ENCODE measurements around the gene TLE1. TPM values are rescaled to one million over a fixed set of nuclear protein-coding genes. Genes with fewer than 3 reads are reported as not detected.

The TLE1 gene
- total and polyA plus RNA-seq, 4 experiments from 2014 or later: 0.49 to 3.8 (median 1.6) TPM

DNA sequence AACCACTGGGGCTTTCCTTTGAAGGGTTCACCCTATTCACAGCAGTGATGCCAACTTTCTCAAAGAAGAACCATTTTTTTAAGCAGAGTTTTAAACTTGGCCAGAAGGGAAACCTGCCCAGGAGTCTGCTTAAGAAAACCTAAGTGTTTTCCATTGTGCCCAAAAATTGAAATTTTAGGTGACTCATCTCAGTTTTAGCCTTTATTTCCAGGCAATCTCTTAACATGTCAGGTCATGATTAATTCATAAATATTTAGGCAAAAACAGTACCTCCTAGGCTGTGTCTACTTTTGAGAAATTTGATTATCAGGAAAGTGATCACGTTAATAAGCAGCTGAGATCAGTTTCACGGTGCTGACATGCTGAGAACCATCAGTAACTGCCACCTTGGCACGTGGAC lies 61.9 kb downstream of the TLE1 start:
- Histone ChIP-seq H3K27me3 (ENCODE audit: insufficient read depth, low read length) (no peaks in the 10 kb centered on the region), H3K4me1 (ENCODE audit: insufficient read depth, low read length) (no peaks in the 10 kb centered on the region), H3K9me3 (ENCODE audit: control insufficient read depth in 1 of 2, low read length in 2 of 2) (no peaks in the 10 kb centered on the region), H3K4me3 (ENCODE audit: low read length in 2 of 2) (no peak overlapping the region), H3K27ac (ENCODE audit: low read depth, low read length) (no peak overlapping the region), H3K36me3 (ENCODE audit: insufficient read depth, low read length) (no peaks in the 10 kb centered on the region)
- ChIA-PET POLR2A (ENCODE audit: partially characterized antibody) (no interaction called here), CTCF (ENCODE audit: partially characterized antibody) (no interaction called here)
- Mint-ChIP-seq H3K4me3 (no peak overlapping the region), H3K9me3 (peaks cover 0 to 7% (median 0%) of the 10 kb centered on the region in 8 donors), H3K4me1 (no peaks in the 10 kb centered on the region), H3K36me3 (no peaks in the 10 kb centered on the region), H3K27ac (no peak overlapping the region), H3K27me3 (peaks cover 0 to 1% of the 10 kb centered on the region in 2 donors)
- no peak for DNase-seq
- intact Hi-C loops (cut with micrococcal nuclease): no loop called here

DNA sequence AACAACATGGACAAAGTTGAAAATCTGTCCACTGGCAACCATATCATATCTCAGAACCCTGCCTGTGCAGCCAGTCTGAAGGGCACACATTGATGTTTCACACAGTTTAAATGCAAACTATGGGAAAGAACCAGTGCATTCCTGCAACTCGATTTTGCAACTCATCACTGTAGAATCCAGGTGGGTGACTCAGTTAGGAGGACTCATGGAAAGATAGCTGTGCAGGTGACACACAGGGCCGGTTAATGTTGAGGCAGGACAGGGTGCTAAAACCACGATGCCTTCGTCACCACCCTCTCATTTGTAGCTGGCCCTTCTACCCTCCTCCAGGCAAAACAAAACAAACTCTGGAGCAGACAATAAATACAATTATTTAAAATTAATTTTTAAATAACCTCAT lies 62.8 kb downstream of the TLE1 start:
- Mint-ChIP-seq H3K27ac (no peak overlapping the region), H3K36me3 (no peaks in the 10 kb centered on the region), H3K4me1 (no peaks in the 10 kb centered on the region), H3K9me3 (peaks cover 0 to 7% (median 0%) of the 10 kb centered on the region in 8 donors), H3K27me3 (peaks cover 0 to 1% of the 10 kb centered on the region in 2 donors), H3K4me3 (no peak overlapping the region)
- CTCF ChIA-PET (ENCODE audit: partially characterized antibody): no interaction called here
- POLR2A ChIA-PET (ENCODE audit: partially characterized antibody): no interaction called here
- no peaks in the 10 kb centered on the region for H3K36me3 ChIP-seq (ENCODE audit: insufficient read depth, low read length)
- H3K4me1 ChIP-seq (ENCODE audit: insufficient read depth, low read length): no peaks in the 10 kb centered on the region
- DNase-seq: no peak
- H3K27me3 ChIP-seq (ENCODE audit: insufficient read depth, low read length): no peaks in the 10 kb centered on the region
- no peaks in the 10 kb centered on the region for H3K9me3 ChIP-seq (ENCODE audit: control insufficient read depth in 1 of 2, low read length in 2 of 2)
- intact Hi-C loops (cut with micrococcal nuclease): no loop called here
- H3K4me3 ChIP-seq (ENCODE audit: low read length in 2 of 2): no peak overlapping the region
- no peak overlapping the region for H3K27ac ChIP-seq (ENCODE audit: low read depth, low read length)

DNA sequence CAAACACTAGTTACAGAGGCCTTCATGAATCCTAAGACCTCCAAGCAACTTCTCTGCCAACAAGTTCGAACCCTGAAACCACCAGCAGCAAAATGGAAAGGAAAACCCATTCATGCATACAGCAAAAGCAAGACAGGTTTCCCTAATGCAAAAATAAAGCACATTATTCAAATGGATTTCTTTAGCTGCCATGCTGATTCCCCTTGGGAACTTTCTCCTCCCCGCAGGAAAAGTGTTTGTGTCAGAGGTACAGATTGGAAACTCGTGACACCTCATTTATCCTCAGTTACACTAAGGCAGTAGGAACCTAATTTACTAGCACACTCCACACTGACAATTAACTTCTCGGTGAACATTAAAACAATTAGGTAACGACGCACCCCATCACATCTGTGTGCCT lies 63.4 kb downstream of the TLE1 start:
- intact Hi-C loops (cut with micrococcal nuclease): no loop called here
- Histone ChIP-seq H3K27ac (ENCODE audit: low read depth, low read length) (no peak overlapping the region), H3K4me1 (ENCODE audit: insufficient read depth, low read length) (no peaks in the 10 kb centered on the region), H3K36me3 (ENCODE audit: insufficient read depth, low read length) (no peaks in the 10 kb centered on the region), H3K27me3 (ENCODE audit: insufficient read depth, low read length) (no peaks in the 10 kb centered on the region), H3K4me3 (ENCODE audit: low read length in 2 of 2) (no peak overlapping the region), H3K9me3 (ENCODE audit: control insufficient read depth in 1 of 2, low read length in 2 of 2) (no peaks in the 10 kb centered on the region)
- Mint-ChIP-seq H3K27me3 (peaks cover 0 to 1% of the 10 kb centered on the region in 2 donors), H3K36me3 (no peaks in the 10 kb centered on the region), H3K4me3 (no peak overlapping the region), H3K9me3 (peaks cover 0 to 7% (median 0%) of the 10 kb centered on the region in 8 donors), H3K4me1 (no peaks in the 10 kb centered on the region), H3K27ac (no peak overlapping the region)
- no peak for DNase-seq
- POLR2A ChIA-PET (ENCODE audit: partially characterized antibody): no interaction called here
- CTCF ChIA-PET (ENCODE audit: partially characterized antibody): no interaction called here

DNA sequence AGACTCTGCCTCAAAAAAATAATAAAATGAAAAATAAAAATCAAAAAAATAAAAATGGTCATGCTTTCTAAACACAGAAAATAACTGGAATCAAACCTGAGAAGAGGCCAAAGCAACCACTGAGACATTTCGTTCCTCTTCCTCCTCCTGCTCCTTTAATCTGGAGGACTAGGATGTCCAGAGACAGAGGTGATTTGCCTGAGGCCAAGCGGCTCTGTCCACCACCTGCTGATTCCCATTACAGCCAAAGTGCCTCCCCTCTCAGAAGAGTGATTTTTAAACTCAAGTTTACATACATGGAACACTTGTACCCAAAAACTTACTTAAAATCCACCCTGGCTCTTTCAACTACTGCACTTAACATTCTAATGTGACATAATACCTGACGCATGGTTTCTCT lies 65.6 kb downstream of the TLE1 start:
- no peak overlapping the region for H3K27ac ChIP-seq (ENCODE audit: low read depth, low read length)

GRCh38 chr9:81622471-81623255 lies 66.7 kb downstream of the TLE1 start:
- no peaks in the 10 kb centered on the region for H3K4me1 ChIP-seq (ENCODE audit: insufficient read depth, low read length)
- H3K27me3 ChIP-seq (ENCODE audit: insufficient read depth, low read length): no peaks in the 10 kb centered on the region
- no peaks in the 10 kb centered on the region for H3K9me3 ChIP-seq (ENCODE audit: control insufficient read depth in 1 of 2, low read length in 2 of 2)
- no peak overlapping the region for H3K4me3 ChIP-seq (ENCODE audit: low read length in 2 of 2)
- Mint-ChIP-seq H3K27ac (no peak overlapping the region), H3K9me3 (peaks cover 0 to 7% (median 0%) of the 10 kb centered on the region in 8 donors), H3K4me3 (no peak overlapping the region), H3K4me1 (no peaks in the 10 kb centered on the region), H3K36me3 (no peaks in the 10 kb centered on the region), H3K27me3 (peaks cover 0 to 1% of the 10 kb centered on the region in 2 donors)
- POLR2A ChIA-PET (ENCODE audit: partially characterized antibody): no interaction called here
- H3K36me3 ChIP-seq (ENCODE audit: insufficient read depth, low read length): no peaks in the 10 kb centered on the region
- H3K27ac ChIP-seq (ENCODE audit: low read depth, low read length): no peak overlapping the region
- CTCF ChIA-PET (ENCODE audit: partially characterized antibody): interaction anchor here (0.7 kb wide), 1 partner anchor 32 kb away, joined by 5 read pairs; no protein-coding TSS in a partner anchor
- DNase-seq: no peak
- intact Hi-C loops (cut with micrococcal nuclease): no loop called here

More for the DNA sequence above, 65.6 kb downstream of the TLE1 start:
- peaks cover 0 to 1% of the 10 kb centered on the region in 2 donors for H3K27me3 Mint-ChIP-seq
- H3K4me1 ChIP-seq (ENCODE audit: insufficient read depth, low read length): no peaks in the 10 kb centered on the region
- intact Hi-C loops (cut with micrococcal nuclease): no loop called here
- no peak overlapping the region for H3K4me3 ChIP-seq (ENCODE audit: low read length in 2 of 2)
- H3K9me3 ChIP-seq (ENCODE audit: control insufficient read depth in 1 of 2, low read length in 2 of 2): no peaks in the 10 kb centered on the region
- H3K4me3 Mint-ChIP-seq: no peak overlapping the region
- no peak overlapping the region for H3K27ac Mint-ChIP-seq
- peaks cover 0 to 7% (median 0%) of the 10 kb centered on the region in 8 donors for H3K9me3 Mint-ChIP-seq
- no peak for DNase-seq
- POLR2A ChIA-PET (ENCODE audit: partially characterized antibody): no interaction called here
- H3K36me3 ChIP-seq (ENCODE audit: insufficient read depth, low read length): no peaks in the 10 kb centered on the region
- no peaks in the 10 kb centered on the region for H3K36me3 Mint-ChIP-seq
- CTCF ChIA-PET (ENCODE audit: partially characterized antibody): no interaction called here
- no peaks in the 10 kb centered on the region for H3K4me1 Mint-ChIP-seq
- no peaks in the 10 kb centered on the region for H3K27me3 ChIP-seq (ENCODE audit: insufficient read depth, low read length)

DNA sequence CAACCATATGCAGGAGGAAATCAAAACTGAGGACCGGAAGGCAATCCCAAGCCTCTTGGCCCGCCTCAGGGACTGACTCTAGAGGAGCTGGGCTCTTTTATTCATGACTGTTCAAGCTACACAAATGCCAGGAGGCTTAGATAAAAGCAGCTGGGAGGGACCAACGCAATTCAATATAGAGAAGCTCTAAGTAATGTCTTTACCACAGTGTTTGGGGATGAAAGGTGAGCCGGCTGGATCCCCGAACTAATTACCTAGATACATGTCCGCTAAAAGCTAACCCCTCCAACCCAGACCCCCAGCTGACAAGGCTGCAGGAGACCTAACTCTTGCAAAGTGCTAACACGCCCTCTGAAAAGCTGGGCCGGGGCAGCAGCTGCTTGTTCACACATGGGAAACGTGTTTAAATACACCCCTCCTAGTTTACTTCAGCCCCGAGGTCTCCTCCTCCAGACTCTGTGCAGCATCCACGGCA lies 67.5 kb downstream of the TLE1 start:
- no peak overlapping the region for H3K27ac ChIP-seq (ENCODE audit: low read depth, low read length)
- H3K4me3 ChIP-seq (ENCODE audit: low read length in 2 of 2): no peak overlapping the region
- Mint-ChIP-seq H3K27ac (no peak overlapping the region), H3K36me3 (no peaks in the 10 kb centered on the region), H3K4me3 (no peak overlapping the region), H3K9me3 (peaks cover 0 to 7% (median 0%) of the 10 kb centered on the region in 8 donors), H3K27me3 (peaks cover 0 to 1% of the 10 kb centered on the region in 2 donors), H3K4me1 (no peaks in the 10 kb centered on the region)
- H3K36me3 ChIP-seq (ENCODE audit: insufficient read depth, low read length): no peaks in the 10 kb centered on the region
- no peaks in the 10 kb centered on the region for H3K4me1 ChIP-seq (ENCODE audit: insufficient read depth, low read length)
- CTCF ChIA-PET (ENCODE audit: partially characterized antibody): no interaction called here
- intact Hi-C loops (cut with micrococcal nuclease): no loop called here
- H3K9me3 ChIP-seq (ENCODE audit: control insufficient read depth in 1 of 2, low read length in 2 of 2): no peaks in the 10 kb centered on the region
- H3K27me3 ChIP-seq (ENCODE audit: insufficient read depth, low read length): no peaks in the 10 kb centered on the region
- DNase-seq: no peak
- POLR2A ChIA-PET (ENCODE audit: partially characterized antibody): no interaction called here

GRCh38 chr9:81621118-81621517 lies 68.2 kb downstream of the TLE1 start:
- POLR2A ChIA-PET (ENCODE audit: partially characterized antibody): no interaction called here
- Histone ChIP-seq H3K27ac (ENCODE audit: low read depth, low read length) (no peak overlapping the region), H3K27me3 (ENCODE audit: insufficient read depth, low read length) (no peaks in the 10 kb centered on the region), H3K4me1 (ENCODE audit: insufficient read depth, low read length) (no peaks in the 10 kb centered on the region), H3K36me3 (ENCODE audit: insufficient read depth, low read length) (no peaks in the 10 kb centered on the region), H3K4me3 (ENCODE audit: low read length in 2 of 2) (no peak overlapping the region), H3K9me3 (ENCODE audit: control insufficient read depth in 1 of 2, low read length in 2 of 2) (no peaks in the 10 kb centered on the region)
- CTCF ChIA-PET (ENCODE audit: partially characterized antibody): no interaction called here
- H3K27me3 Mint-ChIP-seq: peaks cover 0 to 1% of the 10 kb centered on the region in 2 donors
- no peak overlapping the region for H3K27ac Mint-ChIP-seq
- intact Hi-C loops (cut with micrococcal nuclease): no loop called here
- H3K4me1 Mint-ChIP-seq: no peaks in the 10 kb centered on the region
- H3K9me3 Mint-ChIP-seq: peaks cover 0 to 7% (median 0%) of the 10 kb centered on the region in 8 donors
- no peaks in the 10 kb centered on the region for H3K36me3 Mint-ChIP-seq
- DNase-seq: no peak
- H3K4me3 Mint-ChIP-seq: no peak overlapping the region
